Ectodermal cell (in vitro differentiated cells): Measurements from ENCODE around the gene ANKRD11.

Experiments used
- H3K27ac ChIP-seq: 2 replicates; pipeline ENCODE4 v1.7.0; 2013; ENCODE audit warnings: mild to moderate bottlenecking, low read depth, low read length; ENCODE audit not compliant: insufficient read depth, poor library complexity, severe bottlenecking
- H3K27me3 ChIP-seq: 2 replicates; pipeline ENCODE4 v1.7.0; 2013; ENCODE audit warnings: mild to moderate bottlenecking, low read length; ENCODE audit not compliant: insufficient read depth, control insufficient read depth, poor library complexity, severe bottlenecking
- H3K36me3 ChIP-seq: one replicate; pipeline ENCODE4 v1.7.0; 2013; ENCODE audit warnings: low read length; ENCODE audit not compliant: control insufficient read depth, insufficient read depth
- H3K4me1 ChIP-seq: one replicate; pipeline ENCODE4 v1.7.0; 2013; ENCODE audit warnings: low read length; ENCODE audit not compliant: control insufficient read depth, insufficient read depth
- H3K4me3 ChIP-seq: 2 replicates; pipeline ENCODE4 v1.7.0; 2013; ENCODE audit warnings: low read depth, low read length, control low read depth; ENCODE audit not compliant: insufficient read depth
- H3K9me3 ChIP-seq: 2 replicates; pipeline ENCODE4 v1.7.0; 2013; ENCODE audit warnings: mild to moderate bottlenecking, low read length, moderate library complexity; ENCODE audit not compliant: control insufficient read depth
- WGBS, 2 experiments: methylation state at CpG; one replicate each; pipeline ENCODE4 v1.1.7; 2013; ENCODE audit warnings: missing lambda C conversion rate in 2 of 2; 5-methylcytosine and 5-hydroxymethylcytosine counted together

ANKRD11 gene

DNA sequence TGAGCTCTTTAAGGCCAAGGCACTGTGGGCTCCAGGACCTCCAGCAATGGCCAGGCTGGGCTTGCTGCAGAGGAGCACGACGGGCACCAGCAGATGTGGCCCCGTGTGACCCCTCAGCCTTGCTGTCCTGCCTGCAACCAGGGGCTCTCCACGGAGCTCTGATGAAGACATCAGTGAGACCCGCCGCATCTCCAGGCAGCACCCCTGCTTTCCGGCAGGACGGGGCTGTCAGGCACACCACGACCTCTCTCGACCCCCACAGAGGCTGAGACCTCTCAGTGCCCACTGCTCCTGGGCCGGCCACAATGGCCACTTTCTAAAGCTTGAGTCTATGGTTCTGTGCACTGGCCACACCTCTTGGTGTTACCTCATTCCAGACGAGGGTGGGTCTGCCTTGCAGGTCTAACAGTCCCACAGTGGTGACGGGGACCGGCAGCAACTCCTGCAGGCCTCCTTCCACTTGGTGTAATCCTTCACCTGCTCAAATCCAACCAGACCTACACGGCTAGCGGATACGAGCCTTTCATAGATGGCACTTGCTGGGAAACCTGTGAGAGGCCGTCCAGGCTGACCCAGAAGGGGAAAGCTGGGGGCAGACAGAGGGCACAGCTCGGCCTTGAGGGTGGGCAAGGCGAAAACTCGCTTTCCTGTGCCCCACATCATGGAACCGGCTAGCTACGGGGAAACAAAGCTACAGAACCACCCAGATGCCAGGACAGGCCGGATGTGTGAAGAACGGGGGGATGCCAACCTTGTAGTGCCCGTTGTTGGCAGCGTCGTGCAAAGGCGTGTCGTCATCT lies 202.4 kb downstream of the ANKRD11 start:
- peaks cover 38% of the 10 kb centered on the region for H3K36me3 ChIP-seq
- no peak overlapping the region for H3K27ac ChIP-seq
- H3K4me3 ChIP-seq = no peak overlapping the region
- WGBS, 2 experiments = 96% methylated on average over 30 of the region's 30 CpGs
- H3K27me3 ChIP-seq = no peaks in the 10 kb centered on the region
- H3K9me3 ChIP-seq = no peaks in the 10 kb centered on the region
- peaks cover 17% of the 10 kb centered on the region for H3K4me1 ChIP-seq

DNA sequence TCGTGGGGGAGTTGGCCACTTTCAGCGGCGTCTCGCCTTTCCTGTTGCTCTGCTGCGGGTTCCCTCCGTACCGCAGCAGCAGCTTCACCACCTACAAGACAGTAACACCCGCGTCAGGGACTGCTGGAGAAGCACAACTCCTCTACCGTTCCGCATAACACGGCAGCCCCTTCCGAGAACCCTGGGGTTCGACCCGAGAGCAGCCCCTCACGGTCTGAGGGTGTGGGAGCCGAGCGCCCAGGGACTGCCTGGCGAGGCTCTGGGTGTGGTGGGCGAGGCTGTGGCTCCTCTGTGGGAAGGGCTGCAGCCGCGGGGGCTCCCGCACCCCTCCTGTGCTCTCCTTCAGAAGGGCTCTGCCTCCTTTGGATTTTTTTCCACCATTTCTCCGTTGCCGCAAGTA lies 204.3 kb downstream of the ANKRD11 start:
- Histone ChIP-seq H3K9me3 (no peaks in the 10 kb centered on the region), H3K4me3 (no peak overlapping the region), H3K4me1 (peaks cover 6% of the 10 kb centered on the region), H3K27me3 (no peaks in the 10 kb centered on the region), H3K27ac (no peak overlapping the region), H3K36me3 (peaks cover 54% of the 10 kb centered on the region)
- 92% methylated on average over 25 of the region's 25 CpGs for WGBS, 2 experiments

DNA sequence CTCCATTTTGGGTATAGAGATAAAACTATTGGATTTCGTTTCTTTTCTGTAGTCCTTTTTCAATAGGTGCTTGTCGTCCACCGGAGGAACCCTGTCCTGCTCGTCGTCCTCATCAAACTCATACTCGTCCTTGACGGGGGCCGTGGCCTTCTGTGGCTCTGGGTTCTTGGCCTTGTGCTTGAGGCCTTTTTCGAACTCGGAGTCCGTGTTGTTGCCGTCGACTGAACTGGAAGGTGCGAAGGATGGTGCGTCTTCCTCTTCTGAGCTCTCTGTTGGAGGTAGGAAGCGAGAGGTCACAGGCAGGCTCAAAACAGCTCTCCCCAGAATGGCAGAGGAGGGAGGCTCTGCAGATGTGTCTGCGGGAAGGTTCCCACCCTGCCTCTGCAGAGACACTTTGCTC lies 205.0 kb downstream of the ANKRD11 start:
- Histone ChIP-seq H3K4me1 (no peaks in the 10 kb centered on the region), H3K36me3 (peaks cover 60% of the 10 kb centered on the region), H3K4me3 (no peak overlapping the region), H3K9me3 (no peaks in the 10 kb centered on the region), H3K27ac (no peak overlapping the region), H3K27me3 (no peaks in the 10 kb centered on the region)
- WGBS, 2 experiments = 95 to 96% methylated on average over 17 of the region's 17 CpGs

DNA sequence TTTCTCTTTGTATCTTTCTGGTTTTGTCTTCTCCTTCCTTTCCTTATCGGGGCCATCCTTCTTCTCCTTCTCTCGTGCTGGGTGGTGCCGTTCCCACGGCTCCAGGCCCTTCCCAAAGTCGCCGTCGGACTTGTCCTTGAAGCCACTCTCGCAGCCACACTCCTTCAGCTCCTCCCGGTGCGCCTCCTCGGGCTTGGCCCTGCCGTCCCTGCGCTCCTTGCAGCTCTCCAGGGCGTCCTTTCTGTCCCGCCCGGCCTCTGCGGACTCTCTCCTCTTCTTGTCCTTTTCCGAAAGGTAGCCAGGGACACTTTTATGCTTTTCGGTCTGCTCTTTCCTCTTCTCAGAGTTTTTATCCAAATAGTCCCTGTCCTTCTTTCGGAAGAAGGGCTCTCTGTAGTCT lies 206.9 kb downstream of the ANKRD11 start:
- Histone ChIP-seq H3K4me1 (no peaks in the 10 kb centered on the region), H3K9me3 (no peaks in the 10 kb centered on the region), H3K27ac (no peak overlapping the region), H3K27me3 (no peaks in the 10 kb centered on the region), H3K4me3 (no peak overlapping the region), H3K36me3 (peaks cover 65% of the 10 kb centered on the region)
- 85 to 86% methylated on average over 20 of the region's 20 CpGs for WGBS, 2 experiments

DNA sequence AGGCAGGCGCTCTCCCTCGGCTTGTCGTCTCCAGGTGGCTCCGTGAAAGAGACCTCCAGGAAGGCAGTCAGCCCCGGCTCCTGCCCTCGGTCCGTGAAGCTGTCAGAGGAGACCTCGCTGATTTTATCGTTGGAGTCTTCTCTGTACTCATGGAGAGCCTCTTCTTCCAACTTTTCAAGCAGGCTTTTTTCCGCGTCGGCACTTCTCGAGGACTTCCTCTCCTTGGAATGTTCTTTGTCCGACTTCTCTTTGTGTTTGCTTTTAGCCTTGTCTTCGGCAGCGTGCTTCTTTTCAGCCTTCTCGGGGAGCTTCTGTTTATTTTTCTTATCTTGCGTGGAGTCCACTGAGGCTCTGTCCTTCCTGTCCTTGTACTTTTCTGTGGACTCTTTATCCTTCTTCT lies 207.8 kb downstream of the ANKRD11 start:
- H3K4me3 ChIP-seq = no peak overlapping the region
- H3K27me3 ChIP-seq = no peaks in the 10 kb centered on the region
- peaks cover 62% of the 10 kb centered on the region for H3K36me3 ChIP-seq
- 94% methylated on average over 18 of the region's 18 CpGs for WGBS, 2 experiments
- no peaks in the 10 kb centered on the region for H3K9me3 ChIP-seq
- H3K4me1 ChIP-seq = no peaks in the 10 kb centered on the region
- H3K27ac ChIP-seq = no peak overlapping the region

DNA sequence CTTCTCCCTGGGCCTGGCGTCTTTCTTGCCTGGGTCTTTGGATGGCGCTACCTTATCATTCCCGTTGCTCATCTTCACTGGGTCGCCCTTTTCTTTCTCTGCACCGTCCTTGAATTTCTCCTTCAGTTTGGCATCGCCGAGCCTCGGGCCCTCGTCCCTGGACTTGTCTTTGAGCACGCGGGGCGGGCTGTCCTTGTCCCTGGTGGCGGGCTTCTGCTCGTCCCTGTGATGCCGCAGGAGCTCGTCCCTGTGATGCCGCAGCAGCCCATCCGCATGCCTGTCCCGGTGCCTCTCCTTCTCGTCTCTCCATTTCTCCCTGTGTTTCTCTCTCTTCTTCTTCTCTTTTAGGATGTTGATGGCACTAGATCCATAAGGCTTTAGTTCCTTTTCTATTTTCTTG lies 208.5 kb downstream of the ANKRD11 start:
- WGBS, 2 experiments = 95 to 96% methylated on average over 20 of the region's 20 CpGs
- Histone ChIP-seq H3K9me3 (no peaks in the 10 kb centered on the region), H3K4me1 (no peaks in the 10 kb centered on the region), H3K4me3 (no peak overlapping the region), H3K27me3 (no peaks in the 10 kb centered on the region), H3K27ac (no peak overlapping the region), H3K36me3 (peaks cover 58% of the 10 kb centered on the region)

DNA sequence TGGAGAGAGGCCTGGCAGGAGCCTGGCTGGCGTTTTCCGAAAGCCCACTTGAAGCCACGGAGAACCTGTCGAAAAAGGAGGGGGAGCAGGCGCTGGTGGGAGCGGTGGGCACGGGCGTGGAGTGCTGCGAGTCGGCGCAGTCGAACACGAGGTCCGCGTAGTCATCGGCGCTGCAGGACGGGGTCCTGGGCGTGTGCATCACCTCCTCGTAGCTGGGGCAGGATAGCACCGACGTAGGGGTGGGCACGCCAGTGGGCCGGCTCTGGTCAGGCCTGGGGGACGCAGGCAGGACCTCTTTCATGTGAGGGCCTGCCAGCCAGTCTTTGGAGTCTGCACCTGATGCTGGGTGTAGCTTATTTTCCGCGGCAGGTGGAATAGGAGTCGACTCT lies 209.2 kb downstream of the ANKRD11 start:
- WGBS, 2 experiments = 97% methylated on average over 28 of the region's 28 CpGs
- H3K36me3 ChIP-seq = peaks cover 55% of the 10 kb centered on the region

DNA sequence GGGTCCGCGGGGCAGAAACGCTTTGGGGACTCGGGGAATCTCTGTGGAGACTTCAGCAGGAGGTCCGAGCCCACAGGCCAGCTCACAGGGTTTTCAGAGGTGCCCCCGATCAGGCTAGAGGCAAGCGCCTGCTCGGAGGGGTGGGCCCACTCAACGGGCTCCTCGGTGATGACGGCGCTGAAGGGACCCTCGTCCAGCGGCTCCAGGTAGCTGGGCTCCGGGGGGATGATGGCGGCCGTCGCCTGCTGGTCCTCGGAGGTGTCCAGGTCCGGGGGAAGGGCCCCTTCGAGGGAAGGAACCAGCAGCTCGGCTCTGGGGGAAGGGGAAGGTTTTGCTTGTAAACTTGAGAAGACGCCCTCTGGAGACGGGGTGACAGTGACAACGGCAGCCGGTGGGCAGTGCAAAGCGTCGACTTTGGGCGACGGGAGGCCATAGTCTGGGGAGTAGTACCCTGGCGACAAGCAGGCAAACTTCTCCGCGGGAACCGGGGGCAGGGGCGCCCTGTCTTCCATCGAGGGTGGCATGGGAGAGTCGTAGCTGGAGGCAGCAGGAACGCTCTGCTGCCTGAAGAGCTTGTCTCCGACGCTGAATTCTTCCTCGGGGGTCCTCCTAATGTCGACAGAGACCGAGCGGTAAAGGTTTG lies 209.7 kb downstream of the ANKRD11 start:
- H3K27me3 ChIP-seq = no peaks in the 10 kb centered on the region
- no peaks in the 10 kb centered on the region for H3K9me3 ChIP-seq
- no peak overlapping the region for H3K27ac ChIP-seq
- H3K4me1 ChIP-seq = no peaks in the 10 kb centered on the region
- H3K4me3 ChIP-seq = no peak overlapping the region
- 96 to 97% methylated on average over 44 of the region's 44 CpGs for WGBS, 2 experiments
- H3K36me3 ChIP-seq = peaks cover 50% of the 10 kb centered on the region

More for the DNA sequence above, 209.2 kb downstream of the ANKRD11 start:
- H3K4me3 ChIP-seq = no peak overlapping the region
- H3K27ac ChIP-seq = no peak overlapping the region
- H3K27me3 ChIP-seq = no peaks in the 10 kb centered on the region
- H3K4me1 ChIP-seq = no peaks in the 10 kb centered on the region
- H3K9me3 ChIP-seq = no peaks in the 10 kb centered on the region

DNA sequence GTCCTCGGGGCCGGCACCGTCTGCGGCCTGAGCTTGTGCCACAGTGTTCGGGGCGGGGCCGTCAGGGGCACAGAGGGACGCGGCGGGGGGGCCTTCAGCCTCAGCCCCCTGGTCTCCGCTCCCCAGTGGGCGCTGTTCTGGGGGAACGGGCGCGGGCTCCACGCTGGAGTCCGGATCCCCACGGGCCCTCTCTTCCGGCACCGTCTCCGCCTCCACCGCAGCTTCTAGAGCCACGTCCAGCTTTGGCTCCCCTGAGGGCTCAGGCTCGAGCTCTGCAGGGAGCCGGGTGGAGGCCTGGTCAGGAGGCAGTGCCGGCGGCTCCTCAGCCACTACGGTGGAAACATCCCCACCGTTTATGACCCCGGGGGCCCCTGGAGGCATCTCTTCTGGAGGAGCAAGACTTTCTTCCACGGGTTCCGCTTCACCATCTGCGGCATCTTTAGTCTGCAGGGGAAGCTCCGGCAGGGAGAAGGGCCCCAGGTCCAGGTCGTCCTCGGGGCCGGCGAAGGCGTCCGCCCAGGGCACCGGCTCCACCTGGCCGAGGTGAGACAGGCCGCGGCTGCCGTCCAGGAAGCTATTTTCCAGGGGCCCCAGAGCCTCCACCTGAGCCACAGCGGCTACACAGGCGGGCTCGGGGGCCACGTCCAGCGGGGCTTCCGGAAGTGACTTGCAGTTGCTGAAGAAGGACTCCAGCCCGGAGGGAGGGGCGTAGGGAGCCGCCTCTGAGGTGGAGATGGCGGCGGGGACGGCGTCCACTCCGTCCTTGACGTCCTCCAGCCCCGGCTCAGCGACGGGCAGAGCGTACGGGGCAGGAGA lies 210.5 kb downstream of the ANKRD11 start:
- WGBS, 2 experiments = 96 to 97% methylated on average over 65 of the region's 65 CpGs

More for the DNA sequence above, 210.5 kb downstream of the ANKRD11 start:
- Histone ChIP-seq H3K36me3 (peaks cover 42% of the 10 kb centered on the region), H3K27me3 (no peaks in the 10 kb centered on the region), H3K4me1 (no peaks in the 10 kb centered on the region), H3K4me3 (no peak overlapping the region), H3K27ac (no peak overlapping the region), H3K9me3 (no peaks in the 10 kb centered on the region)
